GM18868 (cell line): Measurements from ENCODE around the gene MYO1B.

Experiments used
- ATAC-seq: cut with Tn5 transposase; IDR thresholded peaks from one replicate; pipeline ENCODE4 v1.9.1; 2021; ENCODE audit warnings: mild to moderate bottlenecking, moderate library complexity; ENCODE audit not compliant: unreplicated experiment

MYO1B gene

DNA sequence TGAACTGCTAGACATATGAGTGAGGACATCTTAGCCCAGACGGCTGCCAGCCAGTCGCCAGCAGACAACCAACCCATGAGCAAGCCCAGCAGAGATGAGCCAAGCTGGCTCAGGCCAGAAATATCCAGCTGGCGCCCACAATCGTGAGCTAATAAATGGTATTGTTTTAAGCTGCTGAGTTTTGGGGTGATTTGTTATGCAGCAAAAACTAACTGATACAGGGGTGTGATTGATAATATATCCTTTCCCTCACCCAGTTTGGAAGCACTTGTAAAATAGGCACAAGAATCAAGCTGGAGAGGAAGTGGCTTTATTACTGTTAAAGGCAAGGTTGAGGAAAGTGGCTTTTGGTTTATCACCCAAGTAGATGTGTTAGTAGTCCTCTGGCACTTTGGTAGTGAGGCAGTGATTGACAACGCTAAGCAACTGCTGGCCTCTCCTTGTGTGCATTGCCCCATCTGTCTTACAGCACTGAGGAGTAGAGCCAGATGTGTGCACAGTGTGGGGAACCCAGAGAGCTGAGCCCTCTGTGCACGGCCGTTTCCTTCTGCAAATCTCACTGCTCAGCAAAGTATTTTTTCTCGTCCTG is 110.1 kb downstream of the MYO1B start:
- ATAC-seq: no peak

DNA sequence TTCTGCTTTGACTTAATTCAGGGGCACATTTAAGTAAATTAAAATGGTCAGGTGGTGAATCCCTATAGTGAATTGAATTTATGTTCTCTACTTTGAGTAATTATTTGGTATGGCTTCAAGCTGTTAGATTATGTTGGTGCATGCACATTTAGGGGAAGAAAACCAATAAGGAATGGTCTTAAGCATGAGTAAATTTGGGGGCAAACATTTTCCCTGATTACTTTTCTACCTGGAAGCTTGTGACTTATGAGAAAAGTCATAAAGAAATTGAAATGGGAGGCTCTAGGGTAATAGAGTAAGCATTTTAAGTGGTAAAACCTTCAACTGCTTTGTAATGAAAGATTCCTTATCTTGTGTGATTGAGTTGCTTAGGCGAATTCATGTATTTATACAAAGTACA is 112.5 kb downstream of the MYO1B start:
- no peak for ATAC-seq

DNA sequence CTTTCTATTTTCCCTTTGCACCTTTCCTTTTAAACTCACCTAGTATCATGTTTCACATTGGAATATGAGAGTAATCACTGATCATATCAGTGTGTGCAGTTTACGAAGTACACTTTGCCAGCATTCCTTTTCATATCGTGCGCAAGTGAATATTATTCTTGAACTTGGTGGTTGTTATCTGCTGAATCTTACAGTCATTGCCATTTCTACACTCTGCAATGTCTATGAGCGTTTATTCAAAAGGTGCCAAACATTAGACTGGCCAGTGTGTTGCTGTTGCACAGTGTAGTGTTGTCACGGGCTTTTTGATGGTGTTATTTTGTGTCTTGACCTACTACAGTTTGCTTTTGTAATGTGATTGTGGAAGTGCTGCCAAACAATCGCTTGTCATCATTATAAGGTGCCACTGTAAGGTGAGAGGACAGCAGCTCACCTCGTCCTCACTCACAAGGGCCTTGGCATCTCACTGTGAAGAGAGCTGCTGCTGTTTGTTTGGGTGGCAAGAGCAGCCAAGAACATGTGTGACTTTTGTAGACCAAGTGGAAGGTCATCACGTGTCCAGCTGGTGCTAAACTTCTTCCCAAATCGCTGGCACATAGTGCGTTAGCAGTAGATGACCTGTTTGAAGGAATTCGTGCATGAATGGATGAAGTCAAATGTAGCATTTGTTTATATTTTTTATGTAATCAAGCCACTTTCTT is 113.3 kb downstream of the MYO1B start:
- ATAC-seq: no peak

DNA sequence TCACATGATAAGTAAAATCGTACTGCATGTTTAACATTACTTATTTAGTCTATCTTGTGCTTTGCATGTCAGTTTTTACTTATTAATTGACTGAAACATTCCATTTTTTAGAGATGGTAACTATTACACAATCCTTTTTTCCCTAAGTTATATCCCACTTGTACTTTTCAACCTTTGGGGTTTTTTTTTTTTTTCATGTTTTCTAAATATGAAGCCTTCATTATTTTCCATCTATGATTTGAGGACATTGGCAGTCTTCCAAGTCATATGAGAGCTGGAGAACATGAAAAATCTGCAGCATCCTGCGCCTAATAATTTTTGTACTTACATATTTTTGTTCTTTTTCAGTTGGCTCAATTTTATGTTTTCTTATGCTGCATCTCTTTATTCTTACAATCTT is 113.9 kb downstream of the MYO1B start:
- no peak for ATAC-seq

DNA sequence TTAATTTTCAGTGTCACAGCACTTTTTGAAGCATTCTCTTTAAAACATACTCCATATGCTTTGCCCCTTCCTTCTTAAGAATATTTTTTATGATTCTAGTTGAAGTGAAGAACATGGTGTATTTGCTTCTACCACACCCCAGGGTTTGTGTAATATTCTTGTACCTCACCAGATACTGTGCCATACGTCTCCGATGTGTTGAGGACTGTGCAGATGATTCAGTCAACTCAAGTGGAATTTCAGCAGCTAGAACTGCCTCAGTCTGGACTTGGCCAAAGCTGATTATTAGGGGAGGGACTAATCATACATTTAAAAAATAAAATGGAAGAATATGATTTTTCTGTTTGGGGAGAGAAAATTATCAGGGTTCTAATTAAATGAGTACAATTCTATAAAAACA is 115.7 kb downstream of the MYO1B start:
- no peak for ATAC-seq

DNA sequence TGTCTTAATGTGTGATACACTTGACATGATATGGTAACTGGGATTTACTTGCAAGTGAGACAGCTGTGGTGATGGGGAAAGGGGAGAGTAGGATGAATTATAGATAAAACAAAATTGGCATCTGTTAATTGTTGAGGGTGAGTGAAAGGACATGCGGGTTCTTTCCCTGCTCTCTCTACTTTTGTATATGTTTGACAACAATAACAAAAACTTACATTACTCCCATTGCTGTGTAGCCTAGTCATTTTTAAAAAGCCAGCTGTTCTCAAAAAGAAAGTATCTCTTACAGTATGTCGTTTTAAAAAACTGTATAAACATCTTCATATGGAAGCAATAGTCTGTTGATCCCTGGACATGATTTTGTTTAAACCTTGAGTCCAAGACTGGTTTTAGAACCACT is 117.6 kb downstream of the MYO1B start:
- no peak for ATAC-seq

DNA sequence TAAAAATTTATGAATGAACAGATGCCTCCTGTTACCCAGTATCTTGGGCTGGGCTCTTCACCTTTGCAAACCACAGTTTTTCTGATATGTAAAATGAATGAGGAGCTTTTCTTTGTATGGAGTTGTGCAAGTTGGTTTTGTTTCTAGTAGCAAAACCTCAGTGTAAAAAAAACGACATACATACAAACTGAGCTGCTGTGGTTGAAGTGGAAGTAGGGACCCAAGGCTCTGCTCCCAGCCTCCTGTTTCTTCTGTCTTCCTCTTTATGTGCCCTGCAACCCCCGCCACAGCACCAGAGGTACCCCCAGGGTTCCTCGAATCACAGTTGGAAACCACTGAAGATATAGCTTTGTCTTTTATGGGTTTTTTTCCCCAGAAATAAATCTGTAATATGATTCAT is 118.1 kb downstream of the MYO1B start:
- ATAC-seq: no peak

DNA sequence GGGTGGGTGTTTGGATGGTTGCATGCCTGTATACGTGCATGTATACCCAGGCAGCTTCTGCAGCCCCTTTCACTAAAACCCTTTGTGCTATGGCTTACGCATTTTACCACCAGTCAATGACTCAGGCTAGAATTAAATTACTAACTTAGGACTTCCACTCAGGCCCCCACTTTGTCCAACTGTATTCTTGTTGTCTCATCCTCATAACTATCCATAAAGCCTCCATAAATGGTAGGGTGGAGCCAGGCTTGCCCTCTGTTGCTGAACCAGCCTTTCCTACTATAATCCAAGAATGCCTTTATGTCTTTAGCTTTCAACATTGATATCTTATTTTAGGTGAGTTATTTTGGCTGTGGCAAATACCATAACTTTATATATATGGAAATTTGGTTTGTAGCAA is 119.9 kb downstream of the MYO1B start:
- no peak for ATAC-seq

DNA sequence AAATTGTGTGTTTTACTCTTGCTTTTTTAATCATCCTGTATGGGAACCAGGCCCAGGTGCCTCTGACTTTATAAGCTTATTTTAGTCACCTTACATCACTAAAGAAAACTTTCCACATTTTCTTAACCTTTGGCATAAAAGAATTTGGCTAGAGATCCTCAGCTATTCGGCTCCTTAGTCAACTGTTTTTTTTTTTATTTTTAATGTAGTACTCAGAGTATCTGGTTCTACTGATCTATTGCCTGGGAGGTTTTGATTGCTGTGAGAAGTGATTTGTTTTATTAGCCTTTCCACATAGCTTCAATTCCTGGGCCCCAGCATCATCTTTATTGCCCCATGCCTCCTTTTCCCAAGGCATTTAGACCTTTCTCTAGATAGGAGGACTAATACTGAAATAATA is 121.0 kb downstream of the MYO1B start:
- ATAC-seq: no peak

DNA sequence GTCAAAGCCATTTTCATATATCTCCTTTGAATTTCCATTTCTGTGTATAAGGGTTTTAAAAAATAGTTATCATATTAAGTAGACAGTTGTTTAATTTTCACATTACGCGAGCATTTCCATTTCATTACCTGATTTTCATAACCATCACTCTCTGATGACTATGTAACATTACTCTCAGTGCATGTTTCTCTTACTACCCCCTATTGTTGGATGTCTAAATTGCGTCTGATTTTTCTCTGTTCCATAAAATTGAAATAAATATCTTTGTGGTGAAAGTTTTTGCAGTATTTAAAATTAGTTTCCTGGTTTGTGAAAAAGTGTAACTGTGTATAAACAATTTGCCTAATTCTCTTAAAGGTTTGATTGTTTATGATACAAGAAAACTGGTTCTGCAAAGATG is 123.8 kb downstream of the MYO1B start:
- ATAC-seq: no peak

DNA sequence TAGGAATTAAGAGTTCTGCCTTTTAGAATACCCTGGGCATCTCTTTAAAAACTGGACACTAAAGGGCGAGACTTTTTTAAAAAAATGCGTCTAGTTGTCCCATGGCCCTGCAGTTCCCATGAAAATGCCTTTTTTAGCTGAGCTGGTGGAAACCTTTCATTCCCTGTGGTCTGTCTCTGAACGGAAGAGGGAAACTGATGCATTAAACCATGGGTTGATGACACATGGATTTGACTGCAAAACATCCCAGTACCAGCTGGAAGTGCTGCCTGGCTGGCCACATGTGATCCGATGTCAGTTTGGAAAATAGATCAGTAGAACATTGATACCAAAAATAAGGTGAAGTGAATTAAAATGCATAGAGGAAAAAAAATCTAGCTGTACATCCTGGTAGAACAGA is 129.2 kb downstream of the MYO1B start:
- ATAC-seq: no peak

DNA sequence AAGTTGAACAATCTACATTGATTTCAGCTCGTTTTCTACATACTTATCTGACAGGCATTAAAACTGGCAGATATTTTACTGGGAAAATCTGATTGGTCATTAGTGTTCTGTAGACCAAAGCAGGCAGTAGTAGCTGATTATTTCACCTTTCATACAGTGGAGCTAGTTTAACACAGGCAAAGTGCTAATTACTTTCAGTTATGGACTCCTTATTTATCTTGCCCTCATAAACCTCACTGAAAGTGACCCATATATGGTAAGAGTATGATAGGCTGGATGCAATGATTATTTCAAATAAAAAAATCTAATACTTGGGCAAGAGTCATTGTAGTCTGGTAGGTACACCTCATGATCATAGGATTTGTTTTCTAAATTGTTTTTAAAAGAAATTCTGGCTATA is 129.7 kb downstream of the MYO1B start:
- ATAC-seq: no peak

DNA sequence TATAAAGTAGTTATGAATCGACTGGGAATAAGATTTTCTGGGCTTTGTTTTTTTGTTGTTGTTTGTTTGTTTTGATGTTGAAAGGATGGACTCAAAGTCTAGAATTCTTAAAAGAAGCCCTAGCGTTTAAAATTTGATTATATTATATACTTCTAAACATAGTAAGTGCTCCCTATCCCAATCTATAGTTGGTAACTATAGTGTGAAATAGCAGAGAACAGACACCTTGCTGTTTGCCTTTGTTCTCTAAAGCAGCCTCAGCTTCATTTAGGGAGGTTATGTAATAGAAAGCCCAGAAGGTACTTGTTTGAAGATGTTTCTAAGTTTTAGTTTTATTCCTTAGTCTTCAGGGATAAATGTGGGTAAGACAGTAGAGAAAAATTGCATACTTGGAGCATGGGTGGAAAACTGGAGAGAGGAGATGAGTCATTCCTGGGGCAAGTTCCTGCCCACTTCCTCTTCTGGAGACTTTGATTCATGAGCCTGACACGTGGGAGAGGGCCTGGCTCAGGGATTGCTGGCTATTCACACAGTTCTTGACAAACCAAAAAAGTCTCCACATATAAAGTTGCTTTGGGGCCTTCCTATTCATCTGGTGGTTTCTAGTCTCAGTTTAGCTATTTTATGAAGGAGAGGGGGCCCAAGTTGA is 131.9 kb downstream of the MYO1B start:
- ATAC-seq: peak; percentile 89

DNA sequence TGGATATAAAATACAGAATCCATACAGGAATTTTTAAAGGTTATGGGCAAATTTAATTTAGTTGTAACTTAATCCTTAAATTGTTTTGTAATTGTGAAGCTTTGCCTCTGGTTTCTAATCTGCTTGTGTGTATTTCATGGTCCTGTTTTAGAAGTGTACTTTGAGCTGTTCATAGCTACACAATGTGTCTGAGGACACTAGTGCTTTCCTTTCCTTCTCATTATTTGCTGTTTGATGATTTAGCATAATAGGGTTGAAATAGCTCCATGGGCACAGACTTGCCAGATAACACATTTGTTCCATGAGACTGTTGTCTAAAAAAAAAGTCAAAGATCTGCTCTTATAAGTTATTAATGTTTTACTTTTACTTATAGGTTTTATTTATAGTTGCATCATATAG is 134.2 kb downstream of the MYO1B start:
- no peak for ATAC-seq

DNA sequence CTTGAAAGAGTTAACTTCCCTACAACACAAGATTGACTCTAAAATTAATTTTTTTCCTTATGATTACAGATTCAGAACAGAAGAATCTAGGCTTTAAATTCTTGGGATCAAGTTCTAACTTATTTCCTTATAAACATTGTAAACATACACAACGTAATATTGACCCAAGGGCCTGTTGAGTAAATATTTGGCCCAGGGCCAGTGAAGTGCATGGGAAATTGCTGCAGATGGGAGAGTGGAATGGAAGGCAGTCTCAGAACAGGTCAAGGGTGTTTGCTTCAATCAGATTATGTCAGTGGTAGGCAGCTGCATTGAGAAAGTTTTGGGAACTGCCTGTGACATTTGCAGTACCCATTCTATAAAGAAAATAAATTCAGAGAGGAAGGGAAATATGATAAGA is 137.6 kb downstream of the MYO1B start:
- ATAC-seq: no peak

DNA sequence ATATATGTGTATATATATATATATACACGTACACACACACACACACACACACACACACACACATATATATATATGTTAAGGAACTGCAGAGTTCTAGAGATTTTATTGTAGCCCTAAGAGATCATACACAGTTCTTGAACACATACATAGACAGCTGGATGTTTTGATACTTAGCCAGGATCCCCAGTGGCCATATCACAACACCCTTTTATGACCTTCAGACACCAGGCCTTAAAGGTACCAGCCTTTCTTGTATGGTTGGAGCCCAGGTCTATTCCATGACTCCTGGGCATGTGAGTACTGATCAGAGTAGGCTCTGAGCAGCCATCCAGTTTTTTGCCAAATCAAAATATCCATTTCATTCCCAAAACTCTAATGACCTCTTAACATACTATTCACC is 138.3 kb downstream of the MYO1B start:
- no peak for ATAC-seq

DNA sequence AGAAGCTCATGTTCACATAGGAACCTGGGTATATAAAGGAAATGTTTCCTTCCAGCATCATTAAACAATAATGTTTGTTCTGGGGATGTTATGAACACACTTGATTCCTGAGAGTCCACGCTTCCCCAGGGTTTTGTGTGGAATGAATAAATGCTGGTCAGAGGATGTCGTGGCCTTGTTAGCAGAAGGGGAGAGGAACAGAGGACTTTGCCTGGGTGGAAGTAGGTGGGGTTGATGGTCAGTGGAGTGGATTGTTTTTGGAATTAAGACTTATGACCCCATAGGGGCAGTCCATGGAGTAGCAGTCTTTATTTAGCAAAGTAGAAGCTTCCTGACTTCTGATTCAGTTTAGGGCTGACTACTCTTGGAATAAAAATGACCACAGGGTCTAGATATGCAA is 139.6 kb downstream of the MYO1B start:
- ATAC-seq: no peak

DNA sequence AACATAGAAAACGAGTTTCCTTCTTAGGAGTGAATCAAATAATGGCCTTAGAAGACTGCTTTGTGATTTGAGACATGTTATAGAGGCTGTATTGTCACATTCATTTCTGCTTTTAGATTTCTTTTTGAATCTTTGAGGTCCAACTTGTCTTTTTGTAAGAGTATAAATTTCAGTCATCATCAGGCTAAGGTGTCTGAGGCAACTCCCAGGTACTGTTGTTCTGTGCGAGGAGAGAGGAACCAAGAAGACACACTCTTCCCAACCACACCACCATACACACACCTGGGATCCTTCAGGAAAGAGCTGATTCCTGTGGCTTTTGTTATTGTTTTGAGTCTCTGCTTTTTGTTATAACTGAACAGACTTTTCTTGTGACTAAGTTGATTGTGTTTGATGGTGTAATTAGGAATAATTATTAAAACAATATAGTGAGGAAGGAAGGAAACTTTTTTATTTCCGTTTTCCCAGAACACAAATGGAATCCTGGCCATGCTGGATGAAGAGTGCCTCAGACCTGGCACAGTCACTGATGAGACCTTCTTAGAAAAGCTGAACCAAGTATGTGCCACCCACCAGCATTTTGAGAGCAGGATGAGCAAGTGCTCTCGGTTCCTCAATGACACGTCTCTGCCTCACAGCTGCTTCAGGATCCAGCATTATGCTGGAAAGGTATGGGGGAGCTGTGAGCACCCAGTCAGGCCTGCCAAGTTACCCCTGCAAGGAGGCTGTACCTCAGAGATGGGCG is 140.4 kb downstream of the MYO1B start:
- ATAC-seq: peak; percentile 88

DNA sequence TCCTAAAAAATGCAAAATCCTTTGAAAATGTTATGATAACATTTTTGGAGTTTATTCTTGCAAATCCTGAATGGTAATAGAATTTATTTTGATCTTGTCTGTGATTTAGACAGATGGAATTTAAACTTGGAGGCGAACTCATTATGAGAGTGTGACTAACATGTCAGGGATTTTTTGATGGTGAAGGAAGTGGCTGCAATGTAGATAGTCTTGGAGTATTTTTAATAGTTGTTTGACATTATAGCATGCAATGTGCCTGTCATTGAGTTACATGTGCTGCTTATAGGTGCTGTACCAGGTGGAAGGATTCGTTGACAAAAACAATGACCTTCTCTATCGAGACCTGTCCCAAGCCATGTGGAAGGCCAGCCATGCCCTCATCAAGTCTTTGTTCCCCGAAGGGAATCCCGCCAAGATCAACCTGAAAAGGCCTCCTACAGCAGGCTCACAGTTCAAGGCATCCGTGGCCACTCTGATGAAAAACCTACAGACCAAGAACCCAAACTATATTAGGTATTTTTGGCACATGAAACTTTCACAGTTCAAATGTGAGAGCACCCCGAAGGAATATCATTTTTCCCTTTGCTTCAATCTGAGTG is 141.8 kb downstream of the MYO1B start:
- no peak for ATAC-seq

DNA sequence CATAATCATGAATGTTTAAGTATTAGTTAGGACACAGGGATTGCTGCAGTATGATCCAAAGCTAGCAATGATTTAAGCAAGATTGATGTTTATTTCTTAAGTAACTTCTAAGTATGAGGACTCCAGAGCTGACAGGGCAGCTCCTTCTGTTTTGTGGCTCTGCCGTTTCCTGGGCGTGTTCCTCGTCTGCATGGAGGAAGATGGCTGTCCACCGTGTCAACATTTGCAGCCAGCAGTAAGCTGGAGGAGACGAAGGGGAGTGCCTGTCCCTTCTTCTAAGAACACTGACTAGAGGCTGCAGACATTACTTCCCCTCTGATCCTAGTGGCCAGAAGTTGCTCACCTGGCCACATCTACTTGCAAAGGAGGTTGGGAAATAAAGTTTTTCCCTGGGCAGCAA is 144.1 kb downstream of the MYO1B start:
- ATAC-seq: no peak

DNA sequence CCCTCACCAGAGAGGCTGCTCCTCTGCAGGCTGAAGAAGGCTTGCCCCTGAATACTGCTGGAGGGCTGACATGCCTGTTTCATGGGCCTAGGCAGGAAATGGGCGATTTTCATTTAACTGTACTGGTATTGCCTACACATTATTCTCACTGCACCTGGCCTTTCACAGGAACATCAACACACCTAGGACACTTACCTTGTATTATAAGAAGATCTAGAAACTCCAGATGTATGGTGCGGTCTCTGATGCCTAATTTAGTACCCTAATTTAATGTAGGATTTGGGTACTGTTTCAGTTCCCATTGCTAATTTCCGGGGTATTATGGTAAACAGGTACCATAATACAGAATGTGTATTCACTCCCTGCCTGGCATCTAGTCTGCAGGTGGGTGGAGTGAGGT is 146.0 kb downstream of the MYO1B start:
- no peak for ATAC-seq

DNA sequence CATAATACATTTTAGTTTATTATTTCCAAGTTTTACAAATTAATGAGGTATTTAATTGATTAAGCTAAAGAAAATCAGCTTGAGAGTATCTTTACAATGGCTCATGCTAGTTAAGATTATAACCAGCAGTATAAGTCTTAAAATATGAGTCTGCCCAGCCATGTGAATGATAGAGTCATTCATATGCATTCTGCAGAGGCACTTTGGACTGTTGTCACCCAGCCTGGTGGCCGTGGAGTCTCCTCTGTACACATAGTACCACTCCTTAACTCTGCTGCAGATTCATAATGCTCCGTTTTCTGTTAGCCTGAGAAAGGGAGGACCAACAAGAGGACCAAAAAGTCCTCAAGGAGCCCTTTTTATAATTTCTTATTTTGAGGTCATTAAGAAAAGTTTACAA is 148.8 kb downstream of the MYO1B start:
- ATAC-seq: no peak
